Neutrophil (primary cell): ENCODE results near the gene NES.

Source experiments
- H3K27ac ChIP-seq: fragments of 200-600 bp; sonication (generic); 2 replicates; pipeline ENCODE4 v1.5.1; 2016; ENCODE audit warnings: mild to moderate bottlenecking, moderate library complexity
- H3K27me3 ChIP-seq: fragments of 200-600 bp; sonication (generic); 2 replicates; pipeline ENCODE4 v1.6.0; 2016; ENCODE audit warnings: mild to moderate bottlenecking
- H3K36me3 ChIP-seq: fragments of 200-600 bp; sonication (generic); 2 replicates; pipeline ENCODE4 v1.5.1; 2017
- H3K4me1 ChIP-seq, 2 experiments: fragments of 200-600 bp in 1 of 2; sonication (generic) in 1 of 2; 1 replicate in 1 of 2; 2 replicates in 1 of 2; pipeline versions ENCODE4 v1.5.1 to v1.6.1; 2013 to 2016; ENCODE audit warnings: low read depth in 1 of 2, low read length in 1 of 2, mild to moderate bottlenecking in 1 of 2, moderate library complexity in 1 of 2; ENCODE audit not compliant: control insufficient read depth in 1 of 2, insufficient read depth in 1 of 2
- H3K4me3 ChIP-seq, 2 experiments: fragments of 200-600 bp in 1 of 2; sonication (generic) in 1 of 2; 1 replicate in 1 of 2; 2 replicates in 1 of 2; pipeline ENCODE4 v1.5.1; 2013 to 2016; ENCODE audit warnings: low read depth in 1 of 2, low read length in 1 of 2, mild to moderate bottlenecking in 1 of 2, moderate library complexity in 1 of 2
- H3K9me3 ChIP-seq: fragments of 200-600 bp; sonication (generic); 2 replicates; pipeline ENCODE4 v1.5.1; 2016
- CTCF ChIP-seq: fragments of 200-600 bp; sonication (generic); IDR thresholded peaks from 2 replicates; pipeline ENCODE4 v1.5.1; 2016; ENCODE audit warnings: antibody characterized with exemption

NES gene

GRCh38 chr1:156643778-156644092 lies 33.5 kb downstream of the NES start:
- Histone ChIP-seq H3K9me3 (no peaks in the 10 kb centered on the region), H3K4me3 (no peak overlapping the region), H3K4me1 (no peaks in the 10 kb centered on the region), H3K27ac (no peak overlapping the region), H3K27me3 (peaks cover 100% of the 10 kb centered on the region), H3K36me3 (no peaks in the 10 kb centered on the region)
- no peak for TF ChIP-seq CTCF

- Histone ChIP-seq H3K36me3 (no peaks in the 10 kb centered on the region), H3K9me3 (no peaks in the 10 kb centered on the region), H3K4me3 (no peak overlapping the region), H3K27me3 (peaks cover 100% of the 10 kb centered on the region), H3K27ac (no peak overlapping the region), H3K4me1 (no peaks in the 10 kb centered on the region)
- no peak for TF ChIP-seq CTCF
Measured at GRCh38 chr1:156643049-156643777, 34.0 kb downstream of the NES start.

DNA sequence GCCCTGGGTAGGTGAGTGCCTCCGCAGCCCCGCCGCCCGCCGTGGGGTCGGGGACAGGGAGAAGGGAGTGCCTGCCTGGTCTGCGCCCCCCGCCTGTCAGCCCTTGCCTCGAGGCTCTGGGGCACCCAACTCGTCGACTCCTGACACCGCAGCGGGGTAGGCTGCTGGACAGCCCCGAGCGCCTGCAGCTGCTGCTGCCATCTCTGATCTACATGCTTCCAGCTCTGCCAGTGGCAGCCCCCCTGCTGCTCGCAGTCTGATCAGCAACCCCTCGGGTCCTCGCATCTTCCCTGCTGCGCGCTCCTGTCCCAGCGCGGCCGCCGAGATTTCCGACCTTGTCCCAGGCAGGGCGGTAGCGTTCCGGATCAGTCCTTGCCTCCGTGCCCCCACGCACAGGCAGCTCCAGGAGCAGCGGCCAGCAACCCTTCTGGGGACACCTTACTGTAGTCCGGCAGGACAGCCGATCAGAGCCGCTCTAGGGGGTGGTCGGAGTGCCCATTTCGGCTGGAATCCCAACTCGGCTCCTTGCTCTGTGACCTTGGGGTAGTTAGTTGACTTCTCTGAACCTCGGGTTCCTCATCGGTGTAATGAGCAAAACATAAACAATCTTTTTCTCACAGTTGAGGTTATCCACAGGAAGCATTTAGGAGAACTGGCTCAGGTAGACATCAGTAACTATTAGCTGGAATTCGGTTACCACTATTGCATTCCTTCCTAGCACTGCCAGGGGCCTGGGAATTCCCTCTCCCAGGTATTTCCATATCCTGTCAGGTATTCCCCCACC lies 34.8 kb downstream of the NES start:
- H3K27ac ChIP-seq = no peak overlapping the region
- H3K4me3 ChIP-seq = no peak overlapping the region
- H3K9me3 ChIP-seq = no peaks in the 10 kb centered on the region
- no peaks in the 10 kb centered on the region for H3K4me1 ChIP-seq
- H3K36me3 ChIP-seq = no peaks in the 10 kb centered on the region
- peaks cover 100% of the 10 kb centered on the region for H3K27me3 ChIP-seq
- TF ChIP-seq CTCF = no peak

DNA sequence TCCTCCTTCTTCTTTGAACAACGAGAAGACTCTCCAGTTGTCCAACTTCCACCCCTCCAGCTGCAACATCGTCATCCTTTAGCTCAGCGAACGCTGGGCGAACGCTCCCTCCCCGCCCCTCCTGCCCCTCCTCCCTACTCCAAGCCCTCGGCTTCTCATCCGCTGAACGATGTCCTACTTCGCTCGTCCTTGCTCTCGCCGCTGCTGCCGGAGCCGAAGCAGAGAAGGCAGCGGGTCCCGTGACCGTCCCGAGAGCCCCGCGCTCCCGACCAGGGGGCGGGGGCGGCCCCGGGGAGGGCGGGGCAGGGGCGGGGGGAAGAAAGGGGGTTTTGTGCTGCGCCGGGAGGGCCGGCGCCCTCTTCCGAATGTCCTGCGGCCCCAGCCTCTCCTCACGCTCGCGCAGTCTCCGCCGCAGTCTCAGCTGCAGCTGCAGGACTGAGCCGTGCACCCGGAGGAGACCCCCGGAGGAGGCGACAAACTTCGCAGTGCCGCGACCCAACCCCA lies 35.4 kb downstream of the NES start, which contains the start of gene BCAN:
Gene BCAN, plus strand, starts transcription at position 357 of the 504 bp plus-strand sequence. CDS start 3,938 bp downstream, outside the sequence.
- Histone ChIP-seq H3K4me1 (no peaks in the 10 kb centered on the region), H3K9me3 (no peaks in the 10 kb centered on the region), H3K27me3 (peaks cover 99% of the 10 kb centered on the region), H3K4me3 (no peak within 1 kb of the TSS), H3K36me3 (no peaks in the 10 kb centered on the region), H3K27ac (no peak within 1 kb of the TSS)
- no peak for TF ChIP-seq CTCF

DNA sequence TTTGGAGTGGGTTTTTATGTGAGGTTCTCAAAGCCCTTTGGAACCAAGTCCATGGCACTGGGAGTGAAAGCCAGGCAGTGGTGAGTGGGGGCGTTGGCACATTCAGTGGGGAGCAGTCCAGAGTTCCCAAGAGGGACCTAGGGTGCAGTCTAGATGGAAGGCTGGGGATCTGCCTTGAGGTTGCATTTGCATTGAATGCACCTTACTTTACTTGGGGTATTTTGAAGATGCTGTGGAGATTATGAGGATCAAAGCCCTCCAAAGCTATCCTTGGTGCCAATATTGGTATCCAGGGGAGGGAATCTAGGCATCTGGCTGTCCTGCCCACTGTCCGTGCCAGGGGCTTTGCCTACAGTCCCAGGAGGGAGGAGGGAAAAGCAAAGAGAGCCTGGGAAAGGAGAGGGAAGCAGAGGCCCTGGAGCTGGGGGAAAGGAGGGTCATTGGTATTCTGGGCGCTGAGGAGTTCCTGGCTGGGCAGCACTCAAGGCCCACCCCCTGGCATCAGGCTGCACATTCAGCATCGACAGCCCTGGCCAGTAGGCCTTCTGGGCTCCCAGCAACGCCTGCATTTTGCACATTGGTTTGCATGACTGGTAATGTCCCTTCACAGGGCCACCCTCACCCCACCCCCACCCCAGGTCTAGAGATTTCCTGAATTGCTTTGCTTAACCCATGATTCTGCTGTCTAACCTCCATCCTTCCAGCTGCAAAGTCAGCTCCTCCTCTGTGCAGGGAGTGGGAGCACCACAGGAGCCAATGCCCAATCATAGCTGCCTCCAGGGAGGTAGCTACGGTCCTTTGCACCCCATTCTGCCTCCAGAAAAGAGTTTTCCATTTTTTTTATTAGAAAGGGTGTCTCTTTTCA lies 36.1 kb downstream of the NES start:
- Histone ChIP-seq H3K4me3 (no peak overlapping the region), H3K27ac (no peak overlapping the region), H3K36me3 (no peaks in the 10 kb centered on the region), H3K9me3 (no peaks in the 10 kb centered on the region), H3K27me3 (peaks cover 97% of the 10 kb centered on the region), H3K4me1 (no peaks in the 10 kb centered on the region)
- TF ChIP-seq CTCF = no peak
